HepG2 (cell line): Measurements from ENCODE around the gene NME2. TPM values are rescaled to one million over a fixed set of nuclear protein-coding genes. Genes with fewer than 3 reads are reported as not detected.

Experiments used
- HES4 ChIP-seq: sonication (generic); formaldehyde crosslinking; IDR thresholded peaks from 2 replicates; pipeline ENCODE4 v1.9.0; 2021; ENCODE audit warnings: mild to moderate bottlenecking, missing genetic modification reagents, borderline replicate concordance
- HOXA3 ChIP-seq: sonication (generic); formaldehyde crosslinking; IDR thresholded peaks from 2 replicates; pipeline ENCODE4 v1.5.0; 2020; ENCODE audit warnings: missing genetic modification reagents
- MXI1 ChIP-seq: IDR thresholded peaks from 3 replicates; pipeline ENCODE4 v1.6.1; 2012; ENCODE audit warnings: low read depth, low read length, inconsistent platforms, borderline replicate concordance
- RFXANK ChIP-seq: IDR thresholded peaks from 2 replicates; pipeline ENCODE4 v1.6.1; 2016
- SALL2 ChIP-seq: sonication (generic); formaldehyde crosslinking; IDR thresholded peaks from 2 replicates; pipeline ENCODE4 v1.8.1; 2023; ENCODE audit warnings: mild to moderate bottlenecking, missing genetic modification reagents, inconsistent platforms
- TCF12 ChIP-seq, 2 experiments: fragments of 450-650 bp in 1 of 2; sonication (generic) in 1 of 2; formaldehyde crosslinking in 1 of 2; IDR thresholded peaks; 2 replicates each; pipeline versions ENCODE4 v1.6.1 to v1.8.0; 2017 to 2022; ENCODE audit warnings: antibody characterized with exemption in 1 of 2, mild to moderate bottlenecking in 1 of 2, missing genetic modification reagents in 1 of 2, moderate library complexity in 1 of 2
- ZNF383 ChIP-seq: sonication (generic); formaldehyde crosslinking; IDR thresholded peaks from 2 replicates; pipeline ENCODE4 v1.4.0; 2020; ENCODE audit warnings: missing genetic modification reagents, mild to moderate bottlenecking, borderline replicate concordance
- ZNF567 ChIP-seq: sonication (generic); formaldehyde crosslinking; IDR thresholded peaks from 2 replicates; pipeline ENCODE4 v1.8.1; 2023; ENCODE audit warnings: mild to moderate bottlenecking, missing genetic modification reagents, borderline replicate concordance
- polyA plus RNA-seq, 8 experiments: library from polyadenylated mRNA; depleted of rRNA in 3 of 8; stranded (reverse) in 7 of 8; unstranded in 1 of 8; fragments of >200 nt; fragmentation: Illumina TruSeq in 4 of 8; extraction: Trizol in 4 of 8; gene quantifications; 2 replicates each; pipeline versions ENCODE4 v1.2.1 to v1.2.3, GENCODE V29; 2011 to 2016; ENCODE audit warnings: low read depth in 4 of 8, missing spikeins in 1 of 8, mixed read lengths in 1 of 8; ENCODE audit not compliant: insufficient read depth in 1 of 8
- total RNA-seq, 5 experiments: library from RNA; depleted of rRNA; stranded (reverse); fragments of >200 nt; fragmentation: Illumina TruSeq; extraction: Trizol; gene quantifications; 2 replicates each; pipeline ENCODE4 v1.2.3, GENCODE V29; 2016; ENCODE audit warnings: low read depth in 1 of 5
- TF ChIP-seq, protein P1 (sequence below): sonication (generic); formaldehyde crosslinking; IDR thresholded peaks from 2 replicates; pipeline ENCODE4 v1.4.0; 2020; ENCODE audit warnings: missing genetic modification reagents
- TF ChIP-seq, protein P2 (sequence below): sonication (generic); formaldehyde crosslinking; IDR thresholded peaks from 2 replicates; pipeline ENCODE4 v1.8.0; 2022; ENCODE audit warnings: mild to moderate bottlenecking, missing genetic modification reagents, moderate library complexity
- TF ChIP-seq, protein P3 (sequence below): IDR thresholded peaks from 2 replicates; pipeline ENCODE4 v1.6.1; 2016; ENCODE audit warnings: missing biosample characterization, missing genetic modification reagents, low read depth
- TF ChIP-seq, protein P4 (sequence below): IDR thresholded peaks from 2 replicates; pipeline ENCODE4 v1.6.1; 2012; ENCODE audit warnings: low read length, improper control_type of control experiment
- TF ChIP-seq, protein P5 (sequence below): sonication (generic); formaldehyde crosslinking; IDR thresholded peaks from 2 replicates; pipeline ENCODE4 v1.8.0; 2022; ENCODE audit warnings: mild to moderate bottlenecking, missing genetic modification reagents
- TF ChIP-seq, protein P6 (sequence below): sonication (generic); formaldehyde crosslinking; IDR thresholded peaks from 2 replicates; pipeline ENCODE4 v1.4.0; 2020; ENCODE audit warnings: missing genetic modification reagents

NME2 gene
- total and polyA plus RNA-seq, 2 of the 13 experiments (the other 11 are each of a cell fraction or from before 2014, with no cell fraction given): 790 to 1,213 TPM

DNA sequence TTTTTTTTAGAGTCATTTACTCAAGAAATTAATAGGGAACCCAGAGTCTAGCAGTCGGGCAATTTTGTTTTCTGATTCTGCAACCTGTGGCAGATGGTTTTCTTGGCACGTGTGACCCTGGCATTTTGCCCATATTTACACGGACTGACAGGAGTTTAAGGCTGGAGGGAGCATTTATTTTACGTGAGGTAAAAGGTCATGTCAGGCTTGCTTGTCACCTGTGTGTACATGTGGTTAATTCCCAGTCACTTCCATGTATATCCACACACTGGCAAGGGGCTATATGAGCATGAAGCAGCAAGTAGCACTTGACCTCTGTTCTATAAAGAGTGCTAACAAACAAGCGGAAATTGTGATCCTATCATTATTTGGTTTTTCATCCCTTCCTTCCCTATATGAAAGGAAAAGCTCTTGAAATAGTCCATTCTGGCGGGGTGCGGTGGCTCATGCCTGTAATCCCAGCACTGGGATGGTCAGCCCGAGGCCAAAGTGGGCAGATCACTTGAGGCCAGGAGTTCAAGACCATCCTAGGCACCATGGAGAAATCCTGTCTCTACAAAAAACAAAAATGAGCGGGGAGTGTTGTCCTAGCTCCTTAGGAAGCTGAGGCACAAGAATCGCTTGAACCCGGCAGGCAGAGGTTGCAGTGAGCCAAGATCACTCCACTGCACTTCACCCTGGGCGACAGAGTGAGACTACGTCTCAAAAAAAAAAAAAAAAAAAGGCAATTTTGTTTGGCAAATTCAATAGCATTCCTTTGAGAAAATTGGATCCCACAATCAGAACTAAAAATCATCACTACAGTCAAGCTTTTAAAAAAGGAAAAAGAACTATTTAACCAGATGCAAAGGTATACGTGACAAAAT is 47.6 kb upstream of the NME2 start (continued):
- TF ChIP-seq TCF12 (IDR thresholded peaks at IDR 0.05) (no peak), TCF12 (CRISPR knock-in tag; IDR thresholded peaks at IDR 0.05) (no peak), RFXANK (no peak), HES4 (CRISPR knock-in tag) (no peak), HOXA3 (CRISPR knock-in tag) (no peak), ZNF567 (CRISPR knock-in tag) (no peak), MXI1 (peak; percentile 51; the same call in 1 of the 3 replicates), ZNF383 (CRISPR knock-in tag) (no peak), SALL2 (CRISPR knock-in tag) (no peak)
- TF ChIP-seq, protein P1, sequence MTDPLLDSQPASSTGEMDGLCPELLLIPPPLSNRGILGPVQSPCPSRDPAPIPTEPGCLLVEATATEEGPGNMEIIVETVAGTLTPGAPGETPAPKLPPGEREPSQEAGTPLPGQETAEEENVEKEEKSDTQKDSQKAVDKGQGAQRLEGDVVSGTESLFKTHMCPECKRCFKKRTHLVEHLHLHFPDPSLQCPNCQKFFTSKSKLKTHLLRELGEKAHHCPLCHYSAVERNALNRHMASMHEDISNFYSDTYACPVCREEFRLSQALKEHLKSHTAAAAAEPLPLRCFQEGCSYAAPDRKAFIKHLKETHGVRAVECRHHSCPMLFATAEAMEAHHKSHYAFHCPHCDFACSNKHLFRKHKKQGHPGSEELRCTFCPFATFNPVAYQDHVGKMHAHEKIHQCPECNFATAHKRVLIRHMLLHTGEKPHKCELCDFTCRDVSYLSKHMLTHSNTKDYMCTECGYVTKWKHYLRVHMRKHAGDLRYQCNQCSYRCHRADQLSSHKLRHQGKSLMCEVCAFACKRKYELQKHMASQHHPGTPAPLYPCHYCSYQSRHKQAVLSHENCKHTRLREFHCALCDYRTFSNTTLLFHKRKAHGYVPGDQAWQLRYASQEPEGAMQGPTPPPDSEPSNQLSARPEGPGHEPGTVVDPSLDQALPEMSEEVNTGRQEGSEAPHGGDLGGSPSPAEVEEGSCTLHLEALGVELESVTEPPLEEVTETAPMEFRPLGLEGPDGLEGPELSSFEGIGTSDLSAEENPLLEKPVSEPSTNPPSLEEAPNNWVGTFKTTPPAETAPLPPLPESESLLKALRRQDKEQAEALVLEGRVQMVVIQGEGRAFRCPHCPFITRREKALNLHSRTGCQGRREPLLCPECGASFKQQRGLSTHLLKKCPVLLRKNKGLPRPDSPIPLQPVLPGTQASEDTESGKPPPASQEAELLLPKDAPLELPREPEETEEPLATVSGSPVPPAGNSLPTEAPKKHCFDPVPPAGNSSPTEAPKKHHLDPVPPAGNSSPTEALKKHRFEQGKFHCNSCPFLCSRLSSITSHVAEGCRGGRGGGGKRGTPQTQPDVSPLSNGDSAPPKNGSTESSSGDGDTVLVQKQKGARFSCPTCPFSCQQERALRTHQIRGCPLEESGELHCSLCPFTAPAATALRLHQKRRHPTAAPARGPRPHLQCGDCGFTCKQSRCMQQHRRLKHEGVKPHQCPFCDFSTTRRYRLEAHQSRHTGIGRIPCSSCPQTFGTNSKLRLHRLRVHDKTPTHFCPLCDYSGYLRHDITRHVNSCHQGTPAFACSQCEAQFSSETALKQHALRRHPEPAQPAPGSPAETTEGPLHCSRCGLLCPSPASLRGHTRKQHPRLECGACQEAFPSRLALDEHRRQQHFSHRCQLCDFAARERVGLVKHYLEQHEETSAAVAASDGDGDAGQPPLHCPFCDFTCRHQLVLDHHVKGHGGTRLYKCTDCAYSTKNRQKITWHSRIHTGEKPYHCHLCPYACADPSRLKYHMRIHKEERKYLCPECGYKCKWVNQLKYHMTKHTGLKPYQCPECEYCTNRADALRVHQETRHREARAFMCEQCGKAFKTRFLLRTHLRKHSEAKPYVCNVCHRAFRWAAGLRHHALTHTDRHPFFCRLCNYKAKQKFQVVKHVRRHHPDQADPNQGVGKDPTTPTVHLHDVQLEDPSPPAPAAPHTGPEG (CRISPR knock-in tag): no peak
- TF ChIP-seq, protein P2, sequence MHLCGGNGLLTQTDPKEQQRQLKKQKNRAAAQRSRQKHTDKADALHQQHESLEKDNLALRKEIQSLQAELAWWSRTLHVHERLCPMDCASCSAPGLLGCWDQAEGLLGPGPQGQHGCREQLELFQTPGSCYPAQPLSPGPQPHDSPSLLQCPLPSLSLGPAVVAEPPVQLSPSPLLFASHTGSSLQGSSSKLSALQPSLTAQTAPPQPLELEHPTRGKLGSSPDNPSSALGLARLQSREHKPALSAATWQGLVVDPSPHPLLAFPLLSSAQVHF (CRISPR knock-in tag): no peak
- TF ChIP-seq, protein P3, sequence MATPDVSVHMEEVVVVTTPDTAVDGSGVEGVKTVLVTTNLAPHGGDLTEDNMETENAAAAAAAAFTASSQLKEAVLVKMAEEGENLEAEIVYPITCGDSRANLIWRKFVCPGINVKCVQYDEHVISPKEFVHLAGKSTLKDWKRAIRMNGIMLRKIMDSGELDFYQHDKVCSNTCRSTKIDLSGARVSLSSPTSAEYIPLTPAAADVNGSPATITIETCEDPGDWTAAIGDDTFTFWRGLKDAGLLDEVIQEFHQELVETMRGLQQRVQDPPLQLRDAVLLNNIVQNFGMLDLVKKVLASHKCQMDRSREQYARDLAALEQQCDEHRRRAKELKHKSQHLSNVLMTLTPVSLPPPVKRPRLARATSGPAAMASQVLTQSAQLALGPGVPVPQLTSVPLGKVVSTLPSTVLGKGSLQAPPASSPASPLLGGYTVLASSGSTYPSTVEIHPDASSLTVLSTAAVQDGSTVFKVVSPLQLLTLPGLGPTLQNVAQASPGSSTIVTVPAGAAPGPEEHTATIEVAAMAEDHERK (CRISPR knock-in tag): no peak
- TF ChIP-seq, protein P4, sequence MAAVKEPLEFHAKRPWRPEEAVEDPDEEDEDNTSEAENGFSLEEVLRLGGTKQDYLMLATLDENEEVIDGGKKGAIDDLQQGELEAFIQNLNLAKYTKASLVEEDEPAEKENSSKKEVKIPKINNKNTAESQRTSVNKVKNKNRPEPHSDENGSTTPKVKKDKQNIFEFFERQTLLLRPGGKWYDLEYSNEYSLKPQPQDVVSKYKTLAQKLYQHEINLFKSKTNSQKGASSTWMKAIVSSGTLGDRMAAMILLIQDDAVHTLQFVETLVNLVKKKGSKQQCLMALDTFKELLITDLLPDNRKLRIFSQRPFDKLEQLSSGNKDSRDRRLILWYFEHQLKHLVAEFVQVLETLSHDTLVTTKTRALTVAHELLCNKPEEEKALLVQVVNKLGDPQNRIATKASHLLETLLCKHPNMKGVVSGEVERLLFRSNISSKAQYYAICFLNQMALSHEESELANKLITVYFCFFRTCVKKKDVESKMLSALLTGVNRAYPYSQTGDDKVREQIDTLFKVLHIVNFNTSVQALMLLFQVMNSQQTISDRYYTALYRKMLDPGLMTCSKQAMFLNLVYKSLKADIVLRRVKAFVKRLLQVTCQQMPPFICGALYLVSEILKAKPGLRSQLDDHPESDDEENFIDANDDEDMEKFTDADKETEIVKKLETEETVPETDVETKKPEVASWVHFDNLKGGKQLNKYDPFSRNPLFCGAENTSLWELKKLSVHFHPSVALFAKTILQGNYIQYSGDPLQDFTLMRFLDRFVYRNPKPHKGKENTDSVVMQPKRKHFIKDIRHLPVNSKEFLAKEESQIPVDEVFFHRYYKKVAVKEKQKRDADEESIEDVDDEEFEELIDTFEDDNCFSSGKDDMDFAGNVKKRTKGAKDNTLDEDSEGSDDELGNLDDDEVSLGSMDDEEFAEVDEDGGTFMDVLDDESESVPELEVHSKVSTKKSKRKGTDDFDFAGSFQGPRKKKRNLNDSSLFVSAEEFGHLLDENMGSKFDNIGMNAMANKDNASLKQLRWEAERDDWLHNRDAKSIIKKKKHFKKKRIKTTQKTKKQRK: no peak
- TF ChIP-seq, protein P5, sequence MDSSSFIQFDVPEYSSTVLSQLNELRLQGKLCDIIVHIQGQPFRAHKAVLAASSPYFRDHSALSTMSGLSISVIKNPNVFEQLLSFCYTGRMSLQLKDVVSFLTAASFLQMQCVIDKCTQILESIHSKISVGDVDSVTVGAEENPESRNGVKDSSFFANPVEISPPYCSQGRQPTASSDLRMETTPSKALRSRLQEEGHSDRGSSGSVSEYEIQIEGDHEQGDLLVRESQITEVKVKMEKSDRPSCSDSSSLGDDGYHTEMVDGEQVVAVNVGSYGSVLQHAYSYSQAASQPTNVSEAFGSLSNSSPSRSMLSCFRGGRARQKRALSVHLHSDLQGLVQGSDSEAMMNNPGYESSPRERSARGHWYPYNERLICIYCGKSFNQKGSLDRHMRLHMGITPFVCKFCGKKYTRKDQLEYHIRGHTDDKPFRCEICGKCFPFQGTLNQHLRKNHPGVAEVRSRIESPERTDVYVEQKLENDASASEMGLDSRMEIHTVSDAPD (CRISPR knock-in tag): no peak
- TF ChIP-seq, protein P6, sequence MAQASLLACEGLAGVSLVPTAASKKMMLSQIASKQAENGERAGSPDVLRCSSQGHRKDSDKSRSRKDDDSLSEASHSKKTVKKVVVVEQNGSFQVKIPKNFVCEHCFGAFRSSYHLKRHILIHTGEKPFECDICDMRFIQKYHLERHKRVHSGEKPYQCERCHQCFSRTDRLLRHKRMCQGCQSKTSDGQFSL (CRISPR knock-in tag): no peak
